Endometrial microvascular endothelial cells (primary cell): Measurements from ENCODE around the gene TASOR. TPM values are rescaled to one million over a fixed set of nuclear protein-coding genes. Genes with fewer than 3 reads are reported as not detected.

Experiments used
- in situ Hi-C: cut with HindIII; loops from 2 replicates; pipeline ENCODE4 v1.10.0; 2017; ENCODE audit warnings: low sequenced_read_pairs, low pct_unique_long_range_greater_than_20kb; ENCODE audit errors: inconsistent ontology term
- total RNA-seq: library from RNA; depleted of rRNA; stranded (reverse); fragments of >200 nt; gene quantifications from one replicate; pipeline ENCODE4 v1.2.3, GENCODE V29; 2015; ENCODE audit errors: inconsistent ontology term

TASOR gene
- total RNA-seq, 1 donor from 2014 or later, result 60.9 TPM

DNA sequence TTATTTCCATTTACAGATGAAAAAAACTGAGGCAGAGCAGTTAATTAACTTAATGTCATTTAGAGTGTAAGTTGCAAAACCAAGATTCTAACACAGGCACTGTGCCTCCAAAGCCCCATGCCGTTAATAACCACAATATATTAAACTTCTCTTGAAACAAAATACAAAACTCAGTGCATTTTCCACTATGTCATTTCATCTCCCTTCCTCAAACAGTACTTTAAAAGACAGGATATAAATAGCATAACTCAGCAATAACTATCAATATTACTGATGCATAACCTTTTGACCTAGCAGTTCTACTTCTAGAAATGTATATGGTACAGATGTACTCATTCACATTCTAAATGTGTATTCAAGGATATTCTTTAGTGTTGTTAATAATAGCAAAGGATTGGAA lies 5.1 kb upstream of the TASOR start:
- in situ Hi-C loops, result no loop called here

DNA sequence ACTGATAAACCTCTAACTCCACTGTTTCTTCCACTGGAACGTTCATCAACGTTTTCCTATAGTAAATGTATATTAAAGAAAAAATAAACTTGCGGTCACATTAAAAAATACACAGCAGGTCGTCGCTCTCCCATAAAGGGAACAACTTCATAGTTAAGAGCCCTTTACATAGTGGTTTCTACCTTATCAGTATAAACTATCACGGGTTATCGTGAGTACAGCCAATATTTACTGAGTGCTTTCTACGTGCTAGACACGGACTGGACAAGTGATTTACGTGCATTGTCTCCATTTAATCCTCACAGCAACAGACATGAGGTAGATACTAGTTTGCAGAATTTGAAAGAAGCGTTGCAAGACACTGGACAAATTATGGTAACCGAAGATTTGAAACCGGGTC lies 964 bp upstream of the TASOR start:
- in situ Hi-C loops, result no loop called here

DNA sequence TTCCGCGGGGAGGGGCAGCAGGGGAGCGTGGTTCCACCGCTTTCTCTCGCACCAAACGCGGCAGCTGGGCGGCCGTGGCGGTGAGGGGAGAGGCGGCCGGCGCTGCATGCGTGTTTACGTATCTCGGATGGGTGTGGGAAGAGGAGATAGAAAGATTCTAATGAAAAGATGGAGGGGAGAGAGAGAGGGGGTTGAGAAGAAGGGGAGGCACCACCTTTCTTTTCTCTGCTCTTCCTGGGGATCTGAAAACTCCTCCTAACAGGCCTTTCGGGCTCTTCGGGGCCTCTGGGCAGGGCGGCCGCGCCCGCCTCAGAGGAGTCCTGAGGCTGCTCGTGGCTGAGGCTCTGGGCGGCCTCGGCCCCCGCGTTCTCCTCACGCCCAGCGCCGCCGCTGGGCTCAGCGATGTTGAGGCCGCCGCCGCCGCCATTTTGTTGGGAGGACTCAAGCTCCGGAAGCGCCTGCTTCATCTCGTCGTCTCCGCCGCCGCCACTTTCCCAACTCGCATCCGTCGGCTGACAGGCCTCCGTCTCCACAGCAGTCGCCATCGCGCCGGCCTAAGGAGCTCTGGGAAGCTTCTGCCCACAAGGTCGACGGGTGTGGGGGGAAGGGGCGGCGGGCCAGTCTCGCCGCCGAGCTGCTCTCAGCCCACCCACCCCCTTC lies 473 bp downstream of the TASOR start:
- in situ Hi-C loops, result no loop called here

DNA sequence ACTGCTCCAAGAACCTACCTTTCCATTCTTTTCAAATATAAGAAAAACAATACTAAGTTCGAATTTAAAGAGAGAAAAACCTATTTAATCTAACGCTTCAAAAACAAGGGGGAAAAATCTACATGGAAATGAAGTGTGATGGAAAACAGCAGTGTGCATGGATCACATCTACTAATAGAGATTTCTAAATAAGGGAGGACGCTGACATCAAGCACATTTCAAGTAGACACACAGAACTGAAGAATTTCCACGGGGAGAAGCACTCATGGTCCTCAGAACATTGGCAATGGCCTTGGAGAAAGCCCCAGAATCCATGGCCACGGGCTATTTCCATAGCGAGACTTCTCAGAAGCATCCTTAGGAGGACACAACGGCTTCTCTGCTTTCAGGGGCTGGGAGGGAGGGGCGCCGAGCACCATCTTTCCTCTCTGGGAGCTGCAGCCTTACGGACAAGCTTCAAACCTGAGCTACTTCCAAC lies 1.0 kb downstream of the TASOR start:
- in situ Hi-C loops, result no loop called here

DNA sequence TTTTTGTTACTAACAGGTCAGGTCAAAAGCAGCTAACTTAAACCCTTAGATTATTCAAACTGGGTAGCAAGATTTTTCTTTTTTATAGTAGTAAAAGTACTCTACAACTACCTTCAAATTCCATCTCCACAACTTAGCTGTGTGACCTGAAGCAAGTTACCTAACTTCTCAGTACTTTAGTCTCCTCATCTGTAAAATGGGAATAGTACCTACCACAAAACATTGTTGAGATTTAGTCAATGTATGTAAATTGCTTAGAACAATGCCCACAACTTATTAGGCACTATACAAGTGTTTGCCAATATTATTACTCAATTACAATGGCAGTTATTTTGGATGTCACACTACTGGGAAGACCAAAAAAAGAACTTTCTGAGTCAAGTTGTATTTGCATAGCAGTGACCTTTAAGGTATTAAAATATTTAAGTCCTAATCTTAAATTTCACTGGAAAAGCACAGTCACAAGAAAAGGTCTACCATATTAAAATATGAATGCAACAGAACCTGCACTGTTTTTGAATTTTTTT lies 2.9 kb downstream of the TASOR start:
- in situ Hi-C loops, result no loop called here

DNA sequence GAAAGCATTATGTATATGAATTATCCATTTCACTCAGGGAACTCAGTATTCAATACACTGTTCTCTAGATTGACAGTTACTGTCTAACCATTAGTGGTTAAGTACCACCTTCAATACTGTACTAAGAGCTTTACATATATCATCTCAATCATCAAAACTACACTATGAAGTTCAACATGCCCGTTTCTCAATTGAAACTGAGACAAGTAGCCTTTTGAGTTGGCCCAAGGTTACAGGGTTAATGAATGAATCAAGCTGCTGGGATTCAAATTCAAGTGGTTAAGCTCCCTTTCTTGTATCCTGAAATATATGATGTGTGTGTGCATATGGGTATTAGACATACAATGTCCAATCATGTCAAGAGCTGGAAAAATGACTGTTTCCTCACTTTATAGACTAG lies 5.8 kb downstream of the TASOR start:
- in situ Hi-C loops, result no loop called here

DNA sequence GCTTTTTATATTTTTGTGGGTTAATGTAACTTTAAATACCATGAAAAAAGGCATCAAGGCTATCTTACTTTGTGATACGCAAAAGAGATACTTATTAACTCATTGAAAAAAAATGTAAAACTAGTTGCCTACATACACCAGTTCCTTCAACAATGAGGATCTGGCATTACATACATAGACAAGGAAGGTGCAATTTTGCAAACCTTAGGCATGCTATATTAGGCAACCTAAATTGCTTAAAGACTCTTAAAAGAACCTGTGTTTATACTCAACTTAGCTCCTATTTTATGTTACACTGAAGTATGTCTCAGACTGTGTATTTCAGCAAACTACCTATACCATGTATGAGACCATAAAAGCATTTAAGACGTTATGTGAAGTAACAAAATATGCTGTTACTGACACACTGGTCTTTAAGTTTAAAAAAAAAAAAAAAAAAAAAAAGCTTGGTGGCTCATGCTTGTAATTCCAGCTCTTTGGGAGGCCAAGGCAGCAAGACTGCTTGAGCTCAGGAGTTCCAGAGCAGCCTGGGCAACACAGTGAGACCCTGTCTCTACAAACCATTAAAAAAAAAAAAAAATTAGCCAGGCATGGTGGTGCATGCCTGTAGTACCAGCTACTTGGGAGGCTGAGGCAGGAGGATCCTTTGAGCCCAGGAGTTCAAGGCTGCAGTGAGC lies 9.1 kb downstream of the TASOR start:
- in situ Hi-C loops, result no loop called here

DNA sequence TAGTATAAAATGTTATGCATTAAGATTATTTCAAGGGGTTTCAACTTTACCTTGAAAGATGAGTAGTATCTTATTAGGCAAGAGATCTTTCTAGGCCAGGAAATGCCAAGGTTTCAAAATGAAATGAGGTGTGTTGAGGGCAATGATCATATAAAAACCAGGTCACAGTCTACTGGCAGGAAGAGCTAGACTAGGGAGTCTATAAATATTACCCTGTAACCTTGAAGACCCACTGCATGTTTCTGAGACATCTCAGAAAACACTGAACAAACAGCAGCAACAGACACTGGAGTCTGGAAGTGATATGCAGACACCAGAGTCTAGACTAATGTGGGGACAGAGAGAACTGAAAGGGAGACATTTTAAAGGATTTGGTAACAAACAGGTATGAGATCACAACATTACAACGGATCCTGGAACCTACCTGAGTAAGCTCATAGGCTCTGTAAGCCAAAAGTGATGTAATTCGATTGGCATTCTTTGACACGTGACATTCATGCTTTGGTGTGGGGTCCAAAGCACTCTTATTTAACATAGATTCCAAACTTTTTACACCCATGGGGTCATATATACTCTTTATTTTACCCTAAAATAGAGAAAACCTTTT lies 15.0 kb downstream of the TASOR start:
- in situ Hi-C loops, result no loop called here

DNA sequence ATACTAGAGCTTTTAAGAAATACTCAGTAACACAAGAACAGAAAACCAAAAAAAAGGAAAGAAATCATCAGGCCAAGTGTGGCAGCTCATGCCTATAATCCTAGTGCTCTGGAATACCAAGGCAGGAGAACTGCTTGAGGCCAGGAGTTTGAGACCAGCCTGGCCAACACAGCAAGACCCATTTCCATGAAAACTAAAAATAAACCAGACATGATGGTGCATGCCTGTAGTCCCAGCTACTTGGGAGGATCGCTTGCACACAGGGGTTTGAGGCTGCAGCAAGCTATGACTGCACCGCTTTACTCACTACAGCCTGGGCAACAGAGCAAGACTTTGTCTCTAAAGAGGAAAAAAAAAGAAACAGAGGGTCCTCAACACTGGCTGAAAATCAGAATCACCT lies 18.2 kb downstream of the TASOR start:
- in situ Hi-C loops, result no loop called here

DNA sequence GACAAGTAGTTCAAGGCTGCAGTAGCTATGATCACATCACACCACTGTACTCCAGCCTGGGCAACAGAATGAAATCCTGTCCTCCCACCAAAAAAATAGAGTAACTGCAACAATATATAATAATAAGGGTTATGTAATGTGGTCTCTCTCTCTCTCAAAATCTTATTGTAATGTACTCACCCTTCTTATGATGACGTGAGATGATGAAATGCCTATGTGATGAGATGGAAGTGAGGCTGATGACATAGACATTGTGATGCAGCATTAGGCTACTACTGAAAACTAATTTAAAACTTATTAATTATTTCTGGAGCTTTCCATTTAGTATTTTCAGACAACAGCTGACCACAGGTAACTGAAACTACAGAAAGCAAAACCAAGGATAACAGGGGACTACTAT lies 27.4 kb downstream of the TASOR start:
- in situ Hi-C loops, result no loop called here

DNA sequence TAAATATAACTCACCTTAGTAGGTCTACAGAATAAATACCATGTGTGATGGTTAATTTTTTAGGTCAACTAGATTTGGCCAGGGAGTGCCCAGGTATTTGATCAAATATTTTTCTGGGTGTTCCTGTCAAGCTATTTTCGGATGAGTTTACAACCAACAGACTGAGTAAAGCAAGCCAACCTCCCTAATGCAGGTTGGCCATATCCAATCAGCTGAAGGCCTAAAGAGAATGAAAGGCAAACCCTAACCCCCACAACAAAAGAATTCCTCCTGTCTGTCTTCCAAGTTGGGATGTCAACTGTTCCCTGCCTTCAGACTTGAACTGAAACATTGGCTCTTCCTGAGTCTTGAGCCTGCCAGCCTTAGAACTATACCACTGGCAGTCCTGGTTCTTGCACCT lies 28.6 kb downstream of the TASOR start:
- in situ Hi-C loops, result no loop called here

DNA sequence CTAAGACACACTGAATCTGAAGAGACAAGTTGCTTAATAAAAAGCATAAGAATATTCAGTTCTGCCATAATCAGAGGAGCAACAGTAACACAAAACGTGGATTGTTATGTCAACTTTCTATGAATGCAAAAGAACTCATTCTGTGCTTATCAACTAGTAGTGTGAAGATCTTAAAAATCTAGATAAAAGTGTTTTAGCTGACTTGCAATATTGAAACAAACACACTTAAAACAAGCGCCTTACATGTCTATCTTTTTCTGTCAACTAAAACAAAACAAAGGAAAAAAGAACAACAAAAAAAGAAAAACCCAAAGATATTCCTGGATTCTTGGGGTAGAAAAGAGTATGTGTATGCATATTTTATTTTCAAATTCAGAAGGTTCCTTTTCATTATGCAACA lies 37.7 kb downstream of the TASOR start:
- in situ Hi-C loops, result no loop called here

DNA sequence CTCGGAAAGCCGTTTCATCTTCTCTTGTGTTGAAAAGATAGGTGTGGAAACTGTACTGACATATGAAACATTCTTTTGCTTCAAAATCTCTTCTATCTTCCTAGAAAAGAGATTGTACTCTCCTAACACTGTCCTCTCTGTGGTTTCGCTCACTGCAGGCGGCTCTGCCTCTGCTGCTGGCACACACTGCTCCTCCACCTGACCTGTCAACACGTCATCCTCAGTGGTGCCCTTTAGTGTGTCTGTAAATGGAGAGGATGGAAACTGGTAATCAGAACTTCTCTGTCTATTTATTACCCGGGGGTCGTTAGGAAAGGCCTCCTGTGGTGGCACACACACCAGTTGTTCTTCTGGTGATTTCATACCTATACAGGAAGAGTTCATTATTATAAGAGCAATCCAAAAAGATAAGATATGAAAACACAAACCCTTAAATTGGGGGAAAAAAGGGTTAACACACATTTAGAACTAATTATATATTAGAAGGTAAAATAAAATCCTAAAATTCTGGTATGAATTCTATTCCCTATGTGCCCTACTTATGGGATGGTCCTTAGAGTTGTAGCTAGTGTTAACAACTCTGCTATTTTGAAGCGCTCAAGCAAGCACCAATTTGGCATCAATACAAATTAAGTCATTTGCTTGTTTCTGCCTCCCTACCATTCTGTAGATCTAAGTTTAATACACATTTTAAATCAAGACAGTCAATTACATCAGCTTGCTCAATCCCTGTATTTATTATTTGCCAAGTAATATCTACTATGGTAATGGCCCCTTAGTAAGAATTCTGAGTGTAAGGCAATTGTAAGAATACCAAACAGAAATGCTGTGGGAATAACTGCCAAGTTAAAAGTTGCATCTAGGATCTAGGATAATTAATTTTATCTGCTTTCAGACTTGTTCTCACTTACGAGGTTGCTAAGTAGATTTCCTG lies 49.2 kb downstream of the TASOR start:
- in situ Hi-C loops, result no loop called here

Other genes starting within 250 kb of the TASOR start
- not detected for gene ERC2, start 214.8 kb downstream of the TASOR start, total RNA-seq
- gene CCDC66, start 126.1 kb downstream of the TASOR start, total RNA-seq, result 4.6 TPM
- 11.0 TPM for gene ARHGEF3, start 118.7 kb upstream of the TASOR start, total RNA-seq